ENCODE measurements around the gene P3H2.

The P3H2 gene

DNA sequence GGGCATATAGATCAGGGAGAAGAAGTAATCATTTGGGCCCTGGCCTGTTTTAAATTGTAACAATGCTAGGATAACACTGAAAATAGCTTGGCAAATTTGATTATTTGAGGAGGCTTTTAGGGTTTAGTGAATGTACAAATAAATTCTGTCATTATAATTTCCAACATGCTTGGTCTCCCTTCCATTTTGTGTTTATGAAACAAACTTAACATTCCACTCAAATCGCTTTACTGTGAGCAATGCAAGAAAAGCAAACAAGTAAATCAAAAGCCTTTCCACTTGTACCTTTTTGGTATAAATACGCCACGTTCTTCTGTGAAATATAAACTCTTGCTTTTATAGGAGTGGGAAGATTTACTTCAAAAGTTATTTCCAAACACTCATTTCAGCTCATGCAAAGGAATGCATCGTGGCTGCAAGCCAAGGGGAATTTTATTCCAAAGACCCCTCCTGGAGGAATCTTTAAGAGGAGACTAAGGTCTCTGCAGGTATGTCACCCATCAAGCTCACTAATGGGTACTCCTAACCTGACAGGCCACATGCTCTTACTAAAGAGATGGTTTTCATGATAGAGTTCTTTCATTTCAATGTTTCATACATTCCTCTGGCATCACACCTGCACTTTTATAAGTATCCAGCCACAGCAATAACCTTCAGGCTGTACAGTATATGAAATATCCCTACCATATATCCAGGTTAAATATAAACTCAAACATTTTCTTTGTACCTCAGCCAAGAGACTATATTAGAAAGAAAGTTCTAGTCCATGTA, 115.2 kb downstream of the P3H2 start:
- Histone ChIP-seq H3K79me2 (ENCODE audit: insufficient read depth, low read length) (no peaks in the 10 kb centered on the region), H3K4me2 (ENCODE audit: insufficient read depth, low read length) (no peak overlapping the region), H3K27ac (ENCODE audit: low read length) (no peak overlapping the region), H3K4me3 (ENCODE audit: low read depth in 1 of 2, low read length in 2 of 2) (no peak overlapping the region), H3K4me1 (ENCODE audit: insufficient read depth, low read length) (no peaks in the 10 kb centered on the region), H2AFZ (ENCODE audit: low read depth, low read length) (no peak overlapping the region), H3K9me3 (ENCODE audit: insufficient read depth, low read length, severe bottlenecking) (no peaks in the 10 kb centered on the region), H3K27me3 (ENCODE audit: insufficient read depth, low read length, poor library complexity) (peaks cover 3% of the 10 kb centered on the region), H3K36me3 (ENCODE audit: insufficient read depth, low read length) (no peaks in the 10 kb centered on the region), H4K20me1 (ENCODE audit: insufficient read depth, low read length) (no peaks in the 10 kb centered on the region), H3K9ac (ENCODE audit: low read depth, low read length) (no peak overlapping the region)
- no peak for TF ChIP-seq EZH2 (IDR thresholded peaks at IDR 0.05; ENCODE audit: borderline replicate concordance, low read depth, low read length, severe bottlenecking)
- no peak for TF ChIP-seq CTCF (IDR thresholded peaks at IDR 0.05; ENCODE audit: borderline replicate concordance, extremely low read depth, low read length, poor library complexity, severe bottlenecking)
- DNase-seq (no peak), ATAC-seq (ENCODE audit: insufficient read depth, low read depth) (no peak)

GRCh38 chr3:190004656-190005055, 116.0 kb downstream of the P3H2 start:
- TF ChIP-seq EZH2 (IDR thresholded peaks at IDR 0.05; ENCODE audit: borderline replicate concordance, low read depth, low read length, severe bottlenecking) (no peak), CTCF (IDR thresholded peaks at IDR 0.05; ENCODE audit: borderline replicate concordance, extremely low read depth, low read length, poor library complexity, severe bottlenecking) (no peak)
- Histone ChIP-seq H3K4me3 (ENCODE audit: low read depth in 1 of 2, low read length in 2 of 2) (no peak overlapping the region), H3K4me2 (ENCODE audit: insufficient read depth, low read length) (no peak overlapping the region), H2AFZ (ENCODE audit: low read depth, low read length) (no peak overlapping the region), H3K36me3 (ENCODE audit: insufficient read depth, low read length) (no peaks in the 10 kb centered on the region), H3K79me2 (ENCODE audit: insufficient read depth, low read length) (no peaks in the 10 kb centered on the region), H4K20me1 (ENCODE audit: insufficient read depth, low read length) (no peaks in the 10 kb centered on the region), H3K4me1 (ENCODE audit: insufficient read depth, low read length) (no peaks in the 10 kb centered on the region), H3K27me3 (ENCODE audit: insufficient read depth, low read length, poor library complexity) (peaks cover 4% of the 10 kb centered on the region), H3K9me3 (ENCODE audit: insufficient read depth, low read length, severe bottlenecking) (no peaks in the 10 kb centered on the region), H3K27ac (ENCODE audit: low read length) (no peak overlapping the region), H3K9ac (ENCODE audit: low read depth, low read length) (no peak overlapping the region)
- DNase-seq: no peak
- ATAC-seq (ENCODE audit: insufficient read depth, low read depth): no peak

GRCh38 chr3:190003681-190004123, 117.0 kb downstream of the P3H2 start:
- H2AFZ ChIP-seq (ENCODE audit: low read depth, low read length): no peak overlapping the region
- TF ChIP-seq CTCF (IDR thresholded peaks at IDR 0.05; ENCODE audit: borderline replicate concordance, extremely low read depth, low read length, poor library complexity, severe bottlenecking): no peak
- TF ChIP-seq EZH2 (IDR thresholded peaks at IDR 0.05; ENCODE audit: borderline replicate concordance, low read depth, low read length, severe bottlenecking): no peak
- ATAC-seq (ENCODE audit: insufficient read depth, low read depth): no peak

More at GRCh38 chr3:190003681-190004123, 117.0 kb downstream of the P3H2 start:
- no peaks in the 10 kb centered on the region for H3K4me1 ChIP-seq (ENCODE audit: insufficient read depth, low read length)
- H3K36me3 ChIP-seq (ENCODE audit: insufficient read depth, low read length): no peaks in the 10 kb centered on the region
- H3K9me3 ChIP-seq (ENCODE audit: insufficient read depth, low read length, severe bottlenecking): no peaks in the 10 kb centered on the region
- H3K27ac ChIP-seq (ENCODE audit: low read length): no peak overlapping the region
- H4K20me1 ChIP-seq (ENCODE audit: insufficient read depth, low read length): no peaks in the 10 kb centered on the region
- H3K4me2 ChIP-seq (ENCODE audit: insufficient read depth, low read length): no peak overlapping the region
- no peak for DNase-seq
- no peak overlapping the region for H3K4me3 ChIP-seq (ENCODE audit: low read depth in 1 of 2, low read length in 2 of 2)
- no peaks in the 10 kb centered on the region for H3K79me2 ChIP-seq (ENCODE audit: insufficient read depth, low read length)
- H3K9ac ChIP-seq (ENCODE audit: low read depth, low read length): no peak overlapping the region
- peaks cover 4% of the 10 kb centered on the region for H3K27me3 ChIP-seq (ENCODE audit: insufficient read depth, low read length, poor library complexity)
